ENCODE data around the gene CLASP1. TPM values are rescaled to one million over a fixed set of nuclear protein-coding genes. Genes with fewer than 3 reads are reported as not detected.
"Not testable (repeated sequence)": the region's sequence is repeated elsewhere in the genome, so short reads cannot be mapped to it uniquely, and the experiment has no call there.

The CLASP1 gene
- total and polyA plus RNA-seq, 8 donors: 5.7 to 188 (median 20.8) TPM

DNA sequence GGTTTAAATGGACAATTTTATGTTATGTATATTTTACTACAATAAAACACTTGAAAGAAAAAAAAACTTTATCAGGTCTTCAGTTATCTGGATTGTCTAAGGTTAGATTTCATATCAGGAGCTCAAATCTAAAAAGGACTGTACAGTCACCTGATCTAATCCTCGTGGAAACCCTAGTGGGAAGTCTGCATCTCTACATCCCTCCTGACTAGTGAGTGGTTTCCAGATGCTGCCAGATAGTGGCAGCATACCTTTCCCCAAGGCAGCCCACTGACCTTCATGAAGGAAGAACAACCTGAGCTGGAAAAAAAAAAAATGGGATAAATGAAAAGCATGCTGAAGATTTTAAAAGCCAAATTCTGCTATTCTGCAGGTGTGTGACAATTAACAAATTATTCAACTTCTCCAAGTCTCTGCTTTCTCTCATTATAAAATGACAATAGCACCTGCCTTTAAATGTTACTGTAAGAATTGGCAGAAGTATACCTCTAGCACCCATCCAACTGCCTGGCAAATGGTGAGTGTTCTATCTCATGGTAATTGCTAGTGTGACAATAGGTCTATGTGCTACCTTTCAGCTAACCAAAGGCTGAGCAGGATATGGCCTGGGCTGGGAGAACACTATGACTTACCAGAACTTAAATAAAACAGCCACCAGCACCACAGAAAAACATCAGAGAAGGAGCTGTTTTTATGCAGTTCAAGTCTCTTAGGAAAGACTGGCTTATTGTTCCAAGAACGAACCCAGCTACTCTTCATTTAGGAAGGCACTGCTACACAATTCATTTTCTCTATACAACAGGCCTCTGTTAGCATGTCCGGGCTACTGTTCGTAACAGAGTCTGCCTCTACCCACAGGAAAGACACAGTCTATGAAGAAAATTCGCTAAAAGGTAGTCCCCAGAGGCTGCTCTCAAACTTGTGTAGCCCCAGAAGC lies 8.6 kb downstream of the CLASP1 start:
- Histone ChIP-seq H3K4me3 (no peak overlapping the region), H3K27ac (no peak overlapping the region), H3K4me1 (peaks cover 0 to 33% (median 18%) of the 10 kb centered on the region in 4 donors), H3K27me3 (no peaks in the 10 kb centered on the region), H3K36me3 (peaks cover 0 to 4% (median 0%) of the 10 kb centered on the region in 4 donors), H3K9me3 (no peaks in the 10 kb centered on the region)
- TF ChIP-seq POLR2AphosphoS5 (IDR thresholded peaks at IDR 0.05) (no peak), EP300 (IDR thresholded peaks at IDR 0.05) (no peak), POLR2A (IDR thresholded peaks at IDR 0.05) (no peak)
- TF ChIP-seq, protein P1, sequence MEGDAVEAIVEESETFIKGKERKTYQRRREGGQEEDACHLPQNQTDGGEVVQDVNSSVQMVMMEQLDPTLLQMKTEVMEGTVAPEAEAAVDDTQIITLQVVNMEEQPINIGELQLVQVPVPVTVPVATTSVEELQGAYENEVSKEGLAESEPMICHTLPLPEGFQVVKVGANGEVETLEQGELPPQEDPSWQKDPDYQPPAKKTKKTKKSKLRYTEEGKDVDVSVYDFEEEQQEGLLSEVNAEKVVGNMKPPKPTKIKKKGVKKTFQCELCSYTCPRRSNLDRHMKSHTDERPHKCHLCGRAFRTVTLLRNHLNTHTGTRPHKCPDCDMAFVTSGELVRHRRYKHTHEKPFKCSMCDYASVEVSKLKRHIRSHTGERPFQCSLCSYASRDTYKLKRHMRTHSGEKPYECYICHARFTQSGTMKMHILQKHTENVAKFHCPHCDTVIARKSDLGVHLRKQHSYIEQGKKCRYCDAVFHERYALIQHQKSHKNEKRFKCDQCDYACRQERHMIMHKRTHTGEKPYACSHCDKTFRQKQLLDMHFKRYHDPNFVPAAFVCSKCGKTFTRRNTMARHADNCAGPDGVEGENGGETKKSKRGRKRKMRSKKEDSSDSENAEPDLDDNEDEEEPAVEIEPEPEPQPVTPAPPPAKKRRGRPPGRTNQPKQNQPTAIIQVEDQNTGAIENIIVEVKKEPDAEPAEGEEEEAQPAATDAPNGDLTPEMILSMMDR (IDR thresholded peaks at IDR 0.05): no peak
- no peak for DNase-seq
- WGBS, 5 donors: 71 to 77% (median 72%) methylated on average over 5 of the region's 5 CpGs
- intact Hi-C loops (cut with DNase I; ENCODE audit: low total_unique reads): no loop called here

DNA sequence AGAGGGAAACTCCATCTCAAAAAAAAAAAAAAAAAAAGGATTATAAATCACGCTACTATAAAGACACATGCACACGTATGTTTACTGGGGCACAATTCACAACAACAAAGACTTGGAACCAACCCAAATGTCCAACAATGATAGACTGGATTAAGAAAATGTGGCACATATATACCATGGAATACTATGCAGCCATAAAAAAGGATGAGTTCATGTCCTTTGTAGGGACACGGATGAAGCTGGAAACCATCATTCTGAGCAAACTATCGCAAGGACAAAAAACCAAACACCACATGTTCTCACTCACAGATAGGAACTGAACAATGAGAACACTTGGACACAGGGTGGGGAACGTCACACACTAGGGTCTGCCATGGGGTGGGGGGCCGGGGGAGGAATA lies 9.4 kb downstream of the CLASP1 start:
- intact Hi-C loops (cut with DNase I; ENCODE audit: low total_unique reads); H3K9me3 ChIP-seq; DNase-seq; H3K27ac ChIP-seq; H3K36me3 ChIP-seq; H3K27me3 ChIP-seq; H3K4me3 ChIP-seq: not testable (repeated sequence)
- 91 to 97% (median 94%) methylated on average over 5 to 6 of the region's 6 CpGs for WGBS, 5 donors
- H3K4me1 ChIP-seq: peaks cover 0 to 31% (median 15%) of the 10 kb centered on the region in 4 donors

DNA sequence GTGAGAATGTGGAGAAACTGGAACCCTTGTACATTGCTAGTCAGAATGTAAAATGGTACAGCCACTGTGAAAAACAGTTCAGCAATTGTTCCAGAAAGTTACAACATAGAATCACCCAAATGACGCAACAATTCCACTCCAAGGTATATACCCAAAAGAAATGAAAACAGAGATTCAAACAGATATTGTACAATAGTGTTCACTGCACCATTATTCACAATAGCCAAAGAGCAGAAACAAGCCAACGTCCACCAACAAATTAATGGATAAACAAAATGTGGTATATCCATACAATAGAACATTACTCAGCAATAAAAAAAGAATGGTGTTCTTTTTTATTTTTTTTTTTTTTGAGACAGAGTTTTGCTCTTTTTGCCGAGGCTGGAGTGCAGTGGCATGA lies 10.9 kb downstream of the CLASP1 start:
- no peaks in the 10 kb centered on the region for H3K27me3 ChIP-seq

DNA sequence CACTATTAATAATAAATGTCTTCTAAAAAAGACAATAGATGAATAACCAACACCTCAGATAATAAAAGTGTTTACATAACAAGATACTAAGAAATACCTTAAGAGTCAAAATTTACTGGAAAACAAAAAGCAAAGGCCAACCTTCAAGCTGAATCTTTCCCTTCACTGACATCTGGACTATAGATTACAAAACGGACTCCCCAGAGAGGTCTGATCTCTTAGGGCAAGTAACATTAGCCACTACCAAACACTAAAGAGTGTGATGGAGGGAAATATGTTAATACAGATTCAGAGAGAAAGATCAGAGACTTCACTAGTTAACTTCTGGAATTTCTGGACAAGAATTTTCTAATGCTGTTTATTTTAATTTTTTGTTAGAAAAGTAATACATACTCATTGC lies 13.9 kb downstream of the CLASP1 start:
- H3K4me3 ChIP-seq: no peak overlapping the region
- WGBS, 5 donors: 22 to 50% (median 40%) methylated on average over 1 of the region's 1 CpG
- peaks cover 0 to 35% (median 16%) of the 10 kb centered on the region in 4 donors for H3K4me1 ChIP-seq
- no peaks in the 10 kb centered on the region for H3K27me3 ChIP-seq
- no peaks in the 10 kb centered on the region for H3K9me3 ChIP-seq
- H3K27ac ChIP-seq: no peak overlapping the region
- H3K36me3 ChIP-seq: peaks cover 0 to 4% (median 0%) of the 10 kb centered on the region in 4 donors
- intact Hi-C loops (cut with DNase I; ENCODE audit: low total_unique reads): no loop called here
- no peak for DNase-seq
- TF ChIP-seq POLR2A (IDR thresholded peaks at IDR 0.05): no peak
- TF ChIP-seq, protein P1 (IDR thresholded peaks at IDR 0.05): no peak
- TF ChIP-seq EP300 (IDR thresholded peaks at IDR 0.05): no peak
- no peak for TF ChIP-seq POLR2AphosphoS5 (IDR thresholded peaks at IDR 0.05)

More for the DNA sequence above, 10.9 kb downstream of the CLASP1 start:
- 92 to 99% (median 95%) methylated on average over 3 of the region's 3 CpGs for WGBS, 5 donors
- TF ChIP-seq POLR2A (IDR thresholded peaks at IDR 0.05) (no peak), POLR2AphosphoS5 (IDR thresholded peaks at IDR 0.05) (no peak), EP300 (IDR thresholded peaks at IDR 0.05) (no peak)
- TF ChIP-seq, protein P1 (IDR thresholded peaks at IDR 0.05): no peak
- DNase-seq: no peak
- Histone ChIP-seq H3K9me3 (no peaks in the 10 kb centered on the region), H3K4me1 (peaks cover 0 to 36% (median 18%) of the 10 kb centered on the region in 4 donors), H3K4me3 (no peak overlapping the region), H3K27ac (no peak overlapping the region), H3K36me3 (peaks cover 0 to 4% (median 0%) of the 10 kb centered on the region in 4 donors)
- intact Hi-C loops (cut with DNase I; ENCODE audit: low total_unique reads): no loop called here

Data from stomach (tissue), 9 donors.